Transverse colon (tissue), 3 donors: ENCODE measurements around the gene JAKMIP2.

Experiments used
- CTCF ChIP-seq, 5 experiments: fragments of 200-600 bp in 3 of 5; fragments of 450-650 bp in 2 of 5; sonication (generic) in 3 of 5; IDR thresholded peaks; 1 replicate in 2 of 5; 2 replicates in 3 of 5; pipeline ENCODE4 v1.5.1; 2016 to 2017; ENCODE audit warnings: antibody characterized with exemption in 5 of 5, inconsistent platforms in 3 of 5, mild to moderate bottlenecking in 2 of 5, moderate library complexity in 1 of 5
- EP300 ChIP-seq: sonication (generic); formaldehyde crosslinking; IDR thresholded peaks from one replicate; pipeline ENCODE4 v1.6.1; 2017; ENCODE audit warnings: antibody characterized with exemption, low read depth
- POLR2A ChIP-seq: fragments of 450-650 bp; IDR thresholded peaks from one replicate; pipeline ENCODE4 v1.6.1; 2016; ENCODE audit warnings: antibody characterized with exemption, mild to moderate bottlenecking, moderate library complexity

- no peak for TF ChIP-seq POLR2A
- TF ChIP-seq CTCF (IDR thresholded peaks at IDR 0.05): no peak
- no peak for TF ChIP-seq EP300
Observed at GRCh38 chr5:147727200-147727599, 55.3 kb downstream of the JAKMIP2 start.
